Caco-2 (cell line): ENCODE measurements around the gene ROBO1. TPM values are rescaled to one million over a fixed set of nuclear protein-coding genes. Genes with fewer than 3 reads are reported as not detected.

Source experiments
- BruUV-seq: library from RNA; stranded (reverse); fragments of 400-500 nt; replicated peaks from 2 replicates; lab custom pipeline; 2021; lab: Mats Ljungman, UMichigan
- CTCF ChIA-PET: fragments of 300-600 bp; sonication (Branson Sonifier 250); formaldehyde crosslinking; loops from one replicate; lab custom pipeline; 2022; ENCODE audit warnings: antibody characterized with exemption; lab: Charles Lee
- POLR2A ChIA-PET: fragments of 300-600 bp; sonication (Branson Sonifier 250); formaldehyde crosslinking; loops from one replicate; lab custom pipeline; 2022; ENCODE audit warnings: antibody characterized with exemption; lab: Charles Lee
- DNase-seq, 2 experiments: peaks; one replicate each; pipeline versions ENCODE4 v3.0.0 to v3.0.0-alpha.2; 2020 to 2022
- H3K27me3 ChIP-seq: replicated peaks from 2 replicates; pipeline ENCODE4 v1.6.0; 2011; ENCODE audit warnings: low read length; ENCODE audit not compliant: control insufficient read depth, insufficient read depth
- H3K36me3 ChIP-seq: 2 replicates; pipeline ENCODE4 v1.5.1; 2011; ENCODE audit warnings: low read length; ENCODE audit not compliant: control insufficient read depth, insufficient read depth
- H3K4me1 ChIP-seq: fragments of 250-450 bp; sonication (Bioruptor Pico); 2 replicates; pipeline ENCODE4 v1.5.1; 2020; ENCODE audit warnings: mild to moderate bottlenecking
- H3K4me3 ChIP-seq: 2 replicates; pipeline ENCODE4 v1.5.1; 2011; ENCODE audit warnings: low read depth, mild to moderate bottlenecking, control low read depth, low read length
- H3K9me3 ChIP-seq: fragments of 250-450 bp; sonication (Bioruptor Pico); 2 replicates; pipeline ENCODE4 v1.5.1; 2020; ENCODE audit warnings: mild to moderate bottlenecking, moderate library complexity
- H3K27ac Mint-ChIP-seq: one replicate; pipeline ENCODE4 v1.8.0; 2022; ENCODE audit warnings: mixed read lengths; ENCODE audit not compliant: unreplicated experiment
- H3K27me3 Mint-ChIP-seq: one replicate; pipeline ENCODE4 v1.8.0; 2022; ENCODE audit warnings: mixed read lengths; ENCODE audit not compliant: insufficient read depth, unreplicated experiment
- H3K36me3 Mint-ChIP-seq: one replicate; pipeline ENCODE4 v1.8.0; 2022; ENCODE audit warnings: mild to moderate bottlenecking, mixed read lengths; ENCODE audit not compliant: insufficient read depth, unreplicated experiment
- H3K4me1 Mint-ChIP-seq: one replicate; pipeline ENCODE4 v1.8.0; 2022; ENCODE audit warnings: low read depth, mixed read lengths; ENCODE audit not compliant: unreplicated experiment
- H3K4me3 Mint-ChIP-seq: one replicate; pipeline ENCODE4 v1.8.0; 2022; ENCODE audit warnings: mild to moderate bottlenecking, moderate library complexity, mixed read lengths; ENCODE audit not compliant: unreplicated experiment
- H3K9me3 Mint-ChIP-seq: one replicate; pipeline ENCODE4 v1.8.0; 2022; ENCODE audit warnings: mixed read lengths; ENCODE audit not compliant: unreplicated experiment
- intact Hi-C: fragments of 100-400 bp; cut with micrococcal nuclease; formaldehyde crosslinking; loops from one replicate; pipeline ENCODE4 v1.10.0; 2022; ENCODE audit not compliant: unreplicated experiment
- total RNA-seq: library from RNA; stranded (reverse); gene quantifications from 2 replicates; pipeline ENCODE4 v1.2.3, GENCODE V29; 2022
- TF ChIP-seq, protein P1 (sequence below), 2 experiments: fragments of 200-600 bp in 1 of 2; IDR thresholded peaks; 1 replicate in 1 of 2; 2 replicates in 1 of 2; pipeline versions ENCODE4 v1.5.1 to v1.8.0; 2011 to 2022; ENCODE audit warnings: antibody characterized with exemption in 1 of 2, control low read depth in 1 of 2, inconsistent platforms in 1 of 2, low read depth in 1 of 2, low read length in 1 of 2, mild to moderate bottlenecking in 1 of 2, moderate library complexity in 1 of 2; ENCODE audit not compliant: insufficient read depth in 1 of 2, severe bottlenecking in 1 of 2, unreplicated experiment in 1 of 2

ROBO1 gene
- total RNA-seq, 1 experiment from 2014 or later: 1.8 TPM

GRCh38 chr3:78588906-78589621 is 1178.7 kb downstream of the ROBO1 start:
- H3K36me3 ChIP-seq: no peaks in the 10 kb centered on the region
- intact Hi-C loops: no loop called here
- ChIA-PET CTCF (no interaction called here), POLR2A (no interaction called here)
- H3K4me3 Mint-ChIP-seq: no peak overlapping the region
- no peaks in the 10 kb centered on the region for H3K4me1 Mint-ChIP-seq
- H3K27ac Mint-ChIP-seq: no peak overlapping the region
- no peaks in the 10 kb centered on the region for H3K27me3 Mint-ChIP-seq
- H3K36me3 Mint-ChIP-seq: no peaks in the 10 kb centered on the region
- no peaks in the 10 kb centered on the region for H3K9me3 ChIP-seq
- no TSS peak for BruUV-seq
- H3K4me3 ChIP-seq: no peak overlapping the region
- TF ChIP-seq, protein P1, sequence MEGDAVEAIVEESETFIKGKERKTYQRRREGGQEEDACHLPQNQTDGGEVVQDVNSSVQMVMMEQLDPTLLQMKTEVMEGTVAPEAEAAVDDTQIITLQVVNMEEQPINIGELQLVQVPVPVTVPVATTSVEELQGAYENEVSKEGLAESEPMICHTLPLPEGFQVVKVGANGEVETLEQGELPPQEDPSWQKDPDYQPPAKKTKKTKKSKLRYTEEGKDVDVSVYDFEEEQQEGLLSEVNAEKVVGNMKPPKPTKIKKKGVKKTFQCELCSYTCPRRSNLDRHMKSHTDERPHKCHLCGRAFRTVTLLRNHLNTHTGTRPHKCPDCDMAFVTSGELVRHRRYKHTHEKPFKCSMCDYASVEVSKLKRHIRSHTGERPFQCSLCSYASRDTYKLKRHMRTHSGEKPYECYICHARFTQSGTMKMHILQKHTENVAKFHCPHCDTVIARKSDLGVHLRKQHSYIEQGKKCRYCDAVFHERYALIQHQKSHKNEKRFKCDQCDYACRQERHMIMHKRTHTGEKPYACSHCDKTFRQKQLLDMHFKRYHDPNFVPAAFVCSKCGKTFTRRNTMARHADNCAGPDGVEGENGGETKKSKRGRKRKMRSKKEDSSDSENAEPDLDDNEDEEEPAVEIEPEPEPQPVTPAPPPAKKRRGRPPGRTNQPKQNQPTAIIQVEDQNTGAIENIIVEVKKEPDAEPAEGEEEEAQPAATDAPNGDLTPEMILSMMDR (IDR thresholded peaks at IDR 0.05; ENCODE audit: insufficient read depth in 1 of 2, low read depth in 1 of 2, low read length in 1 of 2, severe bottlenecking in 1 of 2, unreplicated experiment in 1 of 2): no peak
- H3K4me1 ChIP-seq: no peaks in the 10 kb centered on the region
- no peaks in the 10 kb centered on the region for H3K27me3 ChIP-seq
- no peak for DNase-seq
- H3K9me3 Mint-ChIP-seq: no peaks in the 10 kb centered on the region

DNA sequence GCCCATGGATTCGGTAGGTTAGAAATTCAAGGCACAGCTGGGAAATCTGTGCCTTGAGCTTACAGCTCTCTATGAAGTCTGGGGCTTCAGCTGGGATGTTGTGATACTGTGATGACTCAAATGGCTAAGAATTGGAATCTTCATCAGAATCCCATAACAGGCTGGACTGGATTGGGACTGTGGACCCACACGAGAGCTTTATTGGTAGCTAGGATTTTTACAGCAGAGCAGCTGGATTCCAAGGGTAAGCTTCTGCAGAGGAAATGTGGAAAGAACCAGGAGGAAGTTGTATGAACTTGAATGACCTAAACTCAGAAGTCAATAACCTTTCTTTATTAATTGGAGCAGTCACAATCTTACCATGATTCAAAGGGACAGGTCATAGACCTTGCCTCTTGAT is 1187.1 kb downstream of the ROBO1 start:
- ChIA-PET CTCF (no interaction called here), POLR2A (no interaction called here)
- TF ChIP-seq, protein P1 (IDR thresholded peaks at IDR 0.05; ENCODE audit: insufficient read depth in 1 of 2, low read depth in 1 of 2, low read length in 1 of 2, severe bottlenecking in 1 of 2, unreplicated experiment in 1 of 2): no peak
- Mint-ChIP-seq H3K27ac (no peak overlapping the region), H3K4me3 (no peak overlapping the region), H3K27me3 (peaks cover 3% of the 10 kb centered on the region), H3K9me3 (no peaks in the 10 kb centered on the region), H3K4me1 (no peaks in the 10 kb centered on the region), H3K36me3 (no peaks in the 10 kb centered on the region)
- H3K4me1 ChIP-seq: no peaks in the 10 kb centered on the region
- no peak for DNase-seq
- H3K27me3 ChIP-seq: no peaks in the 10 kb centered on the region
- BruUV-seq: no TSS peak
- intact Hi-C loops: no loop called here
- no peak overlapping the region for H3K4me3 ChIP-seq
- no peaks in the 10 kb centered on the region for H3K9me3 ChIP-seq
- no peaks in the 10 kb centered on the region for H3K36me3 ChIP-seq

GRCh38 chr3:78571486-78571885 is 1196.3 kb downstream of the ROBO1 start:
- Mint-ChIP-seq H3K4me1 (no peaks in the 10 kb centered on the region), H3K9me3 (no peaks in the 10 kb centered on the region), H3K4me3 (no peak overlapping the region), H3K36me3 (no peaks in the 10 kb centered on the region), H3K27me3 (peaks cover 2% of the 10 kb centered on the region), H3K27ac (no peak overlapping the region)
- no TSS peak for BruUV-seq
- Histone ChIP-seq H3K9me3 (no peaks in the 10 kb centered on the region), H3K36me3 (no peaks in the 10 kb centered on the region), H3K4me3 (no peak overlapping the region), H3K4me1 (no peaks in the 10 kb centered on the region), H3K27me3 (no peaks in the 10 kb centered on the region)
- TF ChIP-seq, protein P1 (IDR thresholded peaks at IDR 0.05; ENCODE audit: insufficient read depth in 1 of 2, low read depth in 1 of 2, low read length in 1 of 2, severe bottlenecking in 1 of 2, unreplicated experiment in 1 of 2): no peak
- CTCF ChIA-PET: no interaction called here
- no peak for DNase-seq
- intact Hi-C loops: no loop called here
- POLR2A ChIA-PET: no interaction called here
